Smooth muscle cell (in vitro differentiated cells): ENCODE data around the gene SUPT5H. TPM values are rescaled to one million over a fixed set of nuclear protein-coding genes. Genes with fewer than 3 reads are reported as not detected.

Source experiments
- DNase-seq: peaks from one replicate; lab custom pipeline; 2025; ENCODE audit not compliant: unreplicated experiment; lab: John Stamatoyannopoulos, UW
- H2AFZ ChIP-seq: fragments of 200-600 bp; sonication (generic); 2 replicates; pipeline ENCODE4 v1.6.0; 2016; ENCODE audit warnings: antibody characterized with exemption, low read depth, mild to moderate bottlenecking
- H3F3A ChIP-seq: fragments of 200-600 bp; sonication (generic); 2 replicates; pipeline ENCODE4 v1.6.0; 2017; ENCODE audit warnings: antibody characterized with exemption, low read depth
- H3K27ac ChIP-seq: fragments of 200-600 bp; sonication (generic); 2 replicates; pipeline ENCODE4 v1.5.1; 2016; ENCODE audit warnings: low read depth, mild to moderate bottlenecking
- H3K27me3 ChIP-seq: fragments of 200-600 bp; sonication (generic); 2 replicates; pipeline ENCODE4 v1.6.1; 2016; ENCODE audit warnings: low read depth, mild to moderate bottlenecking
- H3K36me3 ChIP-seq: fragments of 200-600 bp; sonication (generic); 2 replicates; pipeline ENCODE4 v1.5.1; 2016; ENCODE audit warnings: low read depth
- H3K4me1 ChIP-seq: fragments of 200-600 bp; sonication (generic); 2 replicates; pipeline ENCODE4 v1.5.1; 2016; ENCODE audit warnings: low read depth
- H3K4me2 ChIP-seq: fragments of 200-600 bp; sonication (generic); 2 replicates; pipeline ENCODE4 v1.6.0; 2016; ENCODE audit warnings: mild to moderate bottlenecking
- H3K4me3 ChIP-seq: fragments of 200-600 bp; sonication (generic); 2 replicates; pipeline ENCODE4 v1.5.1; 2016; ENCODE audit warnings: mild to moderate bottlenecking
- H3K79me2 ChIP-seq: fragments of 200-600 bp; sonication (generic); 2 replicates; pipeline ENCODE4 v1.6.0; 2016; ENCODE audit warnings: low read depth, mild to moderate bottlenecking
- H3K9ac ChIP-seq: fragments of 200-600 bp; sonication (generic); 2 replicates; pipeline ENCODE4 v1.6.0; 2016; ENCODE audit warnings: low read depth
- H3K9me3 ChIP-seq: fragments of 200-600 bp; sonication (generic); replicated peaks from 2 replicates; pipeline ENCODE4 v1.5.1; 2016; ENCODE audit warnings: low read depth
- H4K20me1 ChIP-seq: fragments of 200-600 bp; sonication (generic); 2 replicates; pipeline ENCODE4 v1.6.0; 2016; ENCODE audit warnings: low read depth
- WGBS: methylation state at CpG from one replicate; pipeline ENCODE4 v1.1.7; 2016; ENCODE audit warnings: low lambda C conversion rate; 5-methylcytosine and 5-hydroxymethylcytosine counted together
- polyA plus RNA-seq: library from polyadenylated mRNA; unstranded; fragments of >200 nt; fragmentation: Nextera tagmentation; extraction: Ambion mirVana; gene quantifications from 2 replicates; pipeline ENCODE4 v1.2.1, GENCODE V29; 2016
- total RNA-seq: library from RNA; depleted of rRNA; stranded (reverse); fragments of >200 nt; gene quantifications from 2 replicates; pipeline ENCODE4 v1.2.3, GENCODE V29; 2014
- TF ChIP-seq, protein P1 (sequence below): fragments of 200-600 bp; sonication (generic); IDR thresholded peaks from 2 replicates; pipeline ENCODE4 v1.5.1; 2017; ENCODE audit warnings: borderline replicate concordance, mild to moderate bottlenecking, antibody characterized with exemption; ENCODE audit not compliant: insufficient read depth, poor library complexity, severe bottlenecking

SUPT5H gene
- total and polyA plus RNA-seq, 2 experiments from 2014 or later: 44.9 to 134 TPM

- Histone ChIP-seq H3K9ac (peak overlapping the region; percentile 65), H3K79me2 (peaks cover 32% of the 10 kb centered on the region), H3K36me3 (peaks cover 15% of the 10 kb centered on the region), H2AFZ (no peak overlapping the region), H3K9me3 (no peaks in the 10 kb centered on the region), H3K4me2 (peak overlapping the region; percentile 81), H3K27me3 (no peaks in the 10 kb centered on the region), H3K4me3 (peak overlapping the region; percentile 98), H3K27ac (peak overlapping the region; percentile 74), H3K4me1 (peaks cover 20% of the 10 kb centered on the region), H3F3A (peaks cover 29% of the 10 kb centered on the region), H4K20me1 (peaks cover 24% of the 10 kb centered on the region)
- 15% methylated on average over 2 of the region's 2 CpGs for WGBS
- no peak for DNase-seq
- TF ChIP-seq, protein P1, sequence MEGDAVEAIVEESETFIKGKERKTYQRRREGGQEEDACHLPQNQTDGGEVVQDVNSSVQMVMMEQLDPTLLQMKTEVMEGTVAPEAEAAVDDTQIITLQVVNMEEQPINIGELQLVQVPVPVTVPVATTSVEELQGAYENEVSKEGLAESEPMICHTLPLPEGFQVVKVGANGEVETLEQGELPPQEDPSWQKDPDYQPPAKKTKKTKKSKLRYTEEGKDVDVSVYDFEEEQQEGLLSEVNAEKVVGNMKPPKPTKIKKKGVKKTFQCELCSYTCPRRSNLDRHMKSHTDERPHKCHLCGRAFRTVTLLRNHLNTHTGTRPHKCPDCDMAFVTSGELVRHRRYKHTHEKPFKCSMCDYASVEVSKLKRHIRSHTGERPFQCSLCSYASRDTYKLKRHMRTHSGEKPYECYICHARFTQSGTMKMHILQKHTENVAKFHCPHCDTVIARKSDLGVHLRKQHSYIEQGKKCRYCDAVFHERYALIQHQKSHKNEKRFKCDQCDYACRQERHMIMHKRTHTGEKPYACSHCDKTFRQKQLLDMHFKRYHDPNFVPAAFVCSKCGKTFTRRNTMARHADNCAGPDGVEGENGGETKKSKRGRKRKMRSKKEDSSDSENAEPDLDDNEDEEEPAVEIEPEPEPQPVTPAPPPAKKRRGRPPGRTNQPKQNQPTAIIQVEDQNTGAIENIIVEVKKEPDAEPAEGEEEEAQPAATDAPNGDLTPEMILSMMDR: no peak
Observed at GRCh38 chr19:39436350-39436716, 9.0 kb upstream of the SUPT5H start.

DNA sequence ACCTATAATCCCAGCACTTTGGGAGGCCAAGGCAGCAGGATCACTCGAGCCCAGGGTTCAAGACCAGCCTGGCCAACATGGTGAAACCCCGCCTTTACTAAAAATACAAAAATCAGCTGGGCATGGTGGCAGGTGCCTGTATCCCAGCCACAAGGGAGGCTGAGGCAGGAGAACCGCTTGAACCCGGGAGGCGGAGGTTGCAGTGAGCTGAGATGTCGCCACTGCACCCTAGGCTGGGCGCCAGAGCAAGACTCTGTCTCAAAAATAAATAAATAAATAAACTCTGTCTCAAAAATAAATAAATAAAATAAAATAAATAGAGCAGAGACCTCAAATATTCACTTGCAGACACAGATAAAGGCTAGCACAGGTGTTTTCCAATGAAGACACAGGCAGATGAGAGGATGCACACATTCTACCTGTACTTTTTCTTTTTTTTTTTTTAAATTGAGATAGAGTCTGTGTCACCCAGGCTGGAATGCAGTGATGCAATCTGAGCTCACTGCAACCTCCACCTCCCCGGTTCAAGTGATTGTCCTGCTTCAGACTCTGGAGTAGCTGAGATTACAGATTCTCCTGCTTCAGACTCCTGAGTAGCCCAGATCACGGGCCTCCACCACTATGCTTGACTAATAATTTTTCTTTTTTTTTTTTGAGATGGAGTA is 7.0 kb upstream of the SUPT5H start:
- H3F3A ChIP-seq: peaks cover 23% of the 10 kb centered on the region
- H3K36me3 ChIP-seq: peaks cover 10% of the 10 kb centered on the region
- no peak overlapping the region for H3K4me2 ChIP-seq
- H3K27ac ChIP-seq: no peak overlapping the region
- H3K9me3 ChIP-seq: no peaks in the 10 kb centered on the region
- DNase-seq: no peak
- no peak overlapping the region for H3K4me3 ChIP-seq
- no peak overlapping the region for H3K9ac ChIP-seq
- peaks cover 23% of the 10 kb centered on the region for H3K79me2 ChIP-seq
- H3K4me1 ChIP-seq: peaks cover 20% of the 10 kb centered on the region
- no peaks in the 10 kb centered on the region for H3K27me3 ChIP-seq
- WGBS: 79% methylated on average over 9 of the region's 9 CpGs
- peaks cover 22% of the 10 kb centered on the region for H4K20me1 ChIP-seq
- TF ChIP-seq, protein P1: no peak
- no peak overlapping the region for H2AFZ ChIP-seq

GRCh38 chr19:39444598-39445195 is 685 bp upstream of the SUPT5H start:
- TF ChIP-seq, protein P1: no peak
- 8% methylated on average over 17 of the region's 17 CpGs for WGBS
- H3K27me3 ChIP-seq: no peaks in the 10 kb centered on the region
- no peak overlapping the region for H2AFZ ChIP-seq
- peak overlapping the region; percentile 84 for H3K4me3 ChIP-seq
- H3F3A ChIP-seq: peaks cover 9% of the 10 kb centered on the region
- peaks cover 37% of the 10 kb centered on the region for H4K20me1 ChIP-seq
- H3K9ac ChIP-seq: peak overlapping the region; percentile 97
- H3K36me3 ChIP-seq: no peaks in the 10 kb centered on the region
- peak overlapping the region; percentile 97 for H3K4me2 ChIP-seq
- H3K9me3 ChIP-seq: no peaks in the 10 kb centered on the region
- peak overlapping the region; percentile 88 for H3K27ac ChIP-seq
- DNase-seq: no peak
- H3K79me2 ChIP-seq: peaks cover 50% of the 10 kb centered on the region
- peaks cover 11% of the 10 kb centered on the region for H3K4me1 ChIP-seq
